ENCODE measurements around the gene ESRRA. TPM values are rescaled to one million over a fixed set of nuclear protein-coding genes. Genes with fewer than 3 reads are reported as not detected.

ESRRA gene
- total RNA-seq, 1 experiment from 2014 or later: 63.4 TPM

GRCh38 chr11:64348383-64349024 is 43.2 kb downstream of the ESRRA start:
- no peak for DNase-seq (ENCODE audit: unreplicated experiment)
- H3K4me1 Mint-ChIP-seq (ENCODE audit: insufficient read depth, unreplicated experiment): peaks cover 13% of the 10 kb centered on the region
- TF ChIP-seq CTCF (IDR thresholded peaks at IDR 0.05; ENCODE audit: unreplicated experiment): no peak
- no peak overlapping the region for H3K27ac Mint-ChIP-seq (ENCODE audit: low read depth, unreplicated experiment)
- intact Hi-C loops (cut with micrococcal nuclease): no loop called here
- no TSS peak for BruUV-seq (replicated peaks)
- no peaks in the 10 kb centered on the region for H3K27me3 Mint-ChIP-seq (ENCODE audit: insufficient read depth, unreplicated experiment)
- CTCF ChIA-PET: interaction anchor here (0.6 to 2.4 kb wide), 6 partner anchors 10 to 98 kb away, joined by 3 to 20 read pairs (median 6); partner anchors contain the start of genes PLCB3, PRDX5 and TRMT112
- no peak overlapping the region for H3K4me3 Mint-ChIP-seq (ENCODE audit: unreplicated experiment)
- POLR2A ChIA-PET: interaction anchor here (0.6 to 5.9 kb wide), 4 partner anchors 9 to 37 kb away, joined by 3 to 39 read pairs (median 4); partner anchors contain the start of genes PRDX5, RPS6KA4 and TRMT112
- H3K9me3 Mint-ChIP-seq (ENCODE audit: unreplicated experiment): no peaks in the 10 kb centered on the region
- H3K36me3 Mint-ChIP-seq (ENCODE audit: insufficient read depth, unreplicated experiment): no peaks in the 10 kb centered on the region

GRCh38 chr11:64349025-64349387 is 43.7 kb downstream of the ESRRA start:
- POLR2A ChIA-PET: interaction anchor here (0.6 to 5.9 kb wide), 5 partner anchors 8 to 104 kb away, joined by 3 to 39 read pairs (median 4); partner anchors contain the start of genes PRDX5, RPS6KA4 and TRMT112
- TF ChIP-seq CTCF (IDR thresholded peaks at IDR 0.05; ENCODE audit: unreplicated experiment): no peak
- no peak overlapping the region for H3K4me3 Mint-ChIP-seq (ENCODE audit: unreplicated experiment)
- no peaks in the 10 kb centered on the region for H3K36me3 Mint-ChIP-seq (ENCODE audit: insufficient read depth, unreplicated experiment)
- CTCF ChIA-PET: interaction anchor here (0.6 to 2.4 kb wide), 7 partner anchors 8 to 99 kb away, joined by 3 to 20 read pairs (median 5); partner anchors contain the start of genes PLCB3, PRDX5 and TRMT112
- BruUV-seq (replicated peaks): no TSS peak
- intact Hi-C loops (cut with micrococcal nuclease): no loop called here
- H3K9me3 Mint-ChIP-seq (ENCODE audit: unreplicated experiment): no peaks in the 10 kb centered on the region
- DNase-seq (ENCODE audit: unreplicated experiment): no peak
- H3K27ac Mint-ChIP-seq (ENCODE audit: low read depth, unreplicated experiment): no peak overlapping the region
- H3K27me3 Mint-ChIP-seq (ENCODE audit: insufficient read depth, unreplicated experiment): no peaks in the 10 kb centered on the region
- H3K4me1 Mint-ChIP-seq (ENCODE audit: insufficient read depth, unreplicated experiment): peaks cover 13% of the 10 kb centered on the region

- intact Hi-C loops (cut with micrococcal nuclease): no loop called here
- Mint-ChIP-seq H3K27ac (ENCODE audit: low read depth, unreplicated experiment) (no peak overlapping the region), H3K27me3 (ENCODE audit: insufficient read depth, unreplicated experiment) (no peaks in the 10 kb centered on the region), H3K4me3 (ENCODE audit: unreplicated experiment) (no peak overlapping the region), H3K36me3 (ENCODE audit: insufficient read depth, unreplicated experiment) (no peaks in the 10 kb centered on the region), H3K4me1 (ENCODE audit: insufficient read depth, unreplicated experiment) (peaks cover 13% of the 10 kb centered on the region), H3K9me3 (ENCODE audit: unreplicated experiment) (no peaks in the 10 kb centered on the region)
- TF ChIP-seq CTCF (IDR thresholded peaks at IDR 0.05; ENCODE audit: unreplicated experiment): no peak
- POLR2A ChIA-PET: interaction anchor here (0.6 to 5.9 kb wide), 5 partner anchors 10 to 104 kb away, joined by 3 to 39 read pairs (median 4); partner anchors contain the start of genes PRDX5, RPS6KA4 and TRMT112
- BruUV-seq (replicated peaks): no TSS peak
- DNase-seq (ENCODE audit: unreplicated experiment): no peak
- CTCF ChIA-PET: interaction anchor here (0.6 to 2.4 kb wide), 6 partner anchors 8 to 99 kb away, joined by 3 to 20 read pairs (median 5); partner anchors contain the start of genes PLCB3, PRDX5 and TRMT112
These were observed 44.1 kb downstream of the ESRRA start for GRCh38 chr11:64349404-64349803.

- DNase-seq (ENCODE audit: unreplicated experiment): no peak
- Mint-ChIP-seq H3K27ac (ENCODE audit: low read depth, unreplicated experiment) (no peak overlapping the region), H3K4me1 (ENCODE audit: insufficient read depth, unreplicated experiment) (peaks cover 16% of the 10 kb centered on the region), H3K9me3 (ENCODE audit: unreplicated experiment) (no peaks in the 10 kb centered on the region), H3K4me3 (ENCODE audit: unreplicated experiment) (no peak overlapping the region), H3K36me3 (ENCODE audit: insufficient read depth, unreplicated experiment) (no peaks in the 10 kb centered on the region), H3K27me3 (ENCODE audit: insufficient read depth, unreplicated experiment) (no peaks in the 10 kb centered on the region)
- POLR2A ChIA-PET: interaction anchor here (2.0 kb wide), 1 partner anchor 17 kb away, joined by 5 read pairs; no protein-coding TSS in a partner anchor
- intact Hi-C loops (cut with micrococcal nuclease): no loop called here
- CTCF ChIA-PET: interaction anchor here (0.6 to 8.8 kb wide), 3 partner anchors 9 to 1748 kb away, joined by 3 to 135 read pairs (median 3); no protein-coding TSS in a partner anchor
- no TSS peak for BruUV-seq (replicated peaks)
- no peak for TF ChIP-seq CTCF (IDR thresholded peaks at IDR 0.05; ENCODE audit: unreplicated experiment)
These were observed 45.9 kb downstream of the ESRRA start for GRCh38 chr11:64351136-64351631.
